HEK293 (cell line): ENCODE results near the gene SBF2.

ENCODE experiments used
- MEIS1 ChIP-seq: sonication (generic); formaldehyde crosslinking; IDR thresholded peaks from 2 replicates; pipeline ENCODE4 v1.8.1; 2022; ENCODE audit warnings: missing genetic modification reagents, mild to moderate bottlenecking, borderline replicate concordance
- TCF7L2 ChIP-seq: IDR thresholded peaks from 2 replicates; pipeline ENCODE4 v1.6.1; 2011; ENCODE audit warnings: low read depth, mild to moderate bottlenecking, inconsistent platforms, low read length, moderate library complexity, borderline replicate concordance
- TRIM28 ChIP-seq: IDR thresholded peaks from 2 replicates; pipeline ENCODE4 v1.6.1; 2011; ENCODE audit warnings: low read length, control low read depth, borderline replicate concordance
- YY2 ChIP-seq: fragments of 450-650 bp; formaldehyde crosslinking; IDR thresholded peaks from 2 replicates; pipeline ENCODE4 v1.5.1; 2016; ENCODE audit warnings: missing biosample characterization, missing genetic modification characterization
- ZNF202 ChIP-seq: fragments of 450-650 bp; formaldehyde crosslinking; IDR thresholded peaks from 2 replicates; pipeline ENCODE4 v1.5.1; 2016; ENCODE audit warnings: missing biosample characterization, missing genetic modification characterization, borderline replicate concordance
- ZNF324 ChIP-seq: fragments of 450-650 bp; formaldehyde crosslinking; IDR thresholded peaks from 2 replicates; pipeline ENCODE4 v1.5.1; 2016; ENCODE audit warnings: missing biosample characterization, missing genetic modification characterization
- ZNF510 ChIP-seq: fragments of 450-650 bp; formaldehyde crosslinking; IDR thresholded peaks from 2 replicates; pipeline ENCODE4 v1.5.1; 2018; ENCODE audit warnings: mild to moderate bottlenecking, missing genetic modification characterization, missing biosample characterization; ENCODE audit not compliant: insufficient replicate concordance
- ZNF560 ChIP-seq: fragments of 450-650 bp; formaldehyde crosslinking; IDR thresholded peaks from 2 replicates; pipeline ENCODE4 v1.5.1; 2017; ENCODE audit warnings: missing biosample characterization, missing genetic modification characterization, borderline replicate concordance
- ZNF623 ChIP-seq: fragments of 450-650 bp; formaldehyde crosslinking; IDR thresholded peaks from 2 replicates; pipeline ENCODE4 v1.5.1; 2016; ENCODE audit warnings: missing biosample characterization, missing genetic modification characterization
- TF ChIP-seq, protein P1 (sequence below): fragments of 450-650 bp; formaldehyde crosslinking; IDR thresholded peaks from 2 replicates; pipeline ENCODE4 v1.5.1; 2016; ENCODE audit warnings: missing biosample characterization, missing genetic modification characterization
- TF ChIP-seq, protein P2 (sequence below): fragments of 450-650 bp; formaldehyde crosslinking; IDR thresholded peaks from 2 replicates; pipeline ENCODE4 v1.5.1; 2016; ENCODE audit warnings: missing biosample characterization, missing genetic modification characterization
- TF ChIP-seq, protein P3 (sequence below): fragments of 450-650 bp; formaldehyde crosslinking; optimal IDR thresholded peaks from 2 replicates; pipeline ENCODE3; 2016; ENCODE audit warnings: missing biosample characterization, mild to moderate bottlenecking, missing genetic modification characterization

DNA sequence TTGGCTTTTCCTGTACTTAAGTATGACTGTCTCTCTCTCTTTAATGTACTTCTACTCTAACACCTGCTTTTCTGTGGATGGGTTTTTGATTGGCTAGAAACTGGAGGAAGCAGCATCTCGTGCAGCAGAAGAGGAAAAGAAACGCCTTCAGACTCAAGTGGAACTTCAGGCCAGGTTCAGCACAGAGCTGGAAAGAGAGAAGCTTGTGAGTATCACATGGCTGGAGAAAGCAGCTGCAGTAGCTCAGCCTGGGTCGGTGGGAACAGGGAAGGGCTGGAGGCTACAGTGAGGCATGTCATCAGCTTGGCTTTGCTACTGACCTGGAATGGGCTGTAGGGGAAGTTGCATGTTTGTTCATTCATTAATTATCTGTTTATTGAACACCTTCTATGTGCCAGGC is 555.9 kb downstream of the SBF2 start:
- TF ChIP-seq ZNF510 (tag by site-specific recombination) = no peak
- no peak for TF ChIP-seq TCF7L2
- TF ChIP-seq, protein P1, sequence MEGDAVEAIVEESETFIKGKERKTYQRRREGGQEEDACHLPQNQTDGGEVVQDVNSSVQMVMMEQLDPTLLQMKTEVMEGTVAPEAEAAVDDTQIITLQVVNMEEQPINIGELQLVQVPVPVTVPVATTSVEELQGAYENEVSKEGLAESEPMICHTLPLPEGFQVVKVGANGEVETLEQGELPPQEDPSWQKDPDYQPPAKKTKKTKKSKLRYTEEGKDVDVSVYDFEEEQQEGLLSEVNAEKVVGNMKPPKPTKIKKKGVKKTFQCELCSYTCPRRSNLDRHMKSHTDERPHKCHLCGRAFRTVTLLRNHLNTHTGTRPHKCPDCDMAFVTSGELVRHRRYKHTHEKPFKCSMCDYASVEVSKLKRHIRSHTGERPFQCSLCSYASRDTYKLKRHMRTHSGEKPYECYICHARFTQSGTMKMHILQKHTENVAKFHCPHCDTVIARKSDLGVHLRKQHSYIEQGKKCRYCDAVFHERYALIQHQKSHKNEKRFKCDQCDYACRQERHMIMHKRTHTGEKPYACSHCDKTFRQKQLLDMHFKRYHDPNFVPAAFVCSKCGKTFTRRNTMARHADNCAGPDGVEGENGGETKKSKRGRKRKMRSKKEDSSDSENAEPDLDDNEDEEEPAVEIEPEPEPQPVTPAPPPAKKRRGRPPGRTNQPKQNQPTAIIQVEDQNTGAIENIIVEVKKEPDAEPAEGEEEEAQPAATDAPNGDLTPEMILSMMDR (tag by site-specific recombination) = no peak
- TF ChIP-seq TRIM28 = no peak
- TF ChIP-seq ZNF324 = no peak
- TF ChIP-seq, protein P2, sequence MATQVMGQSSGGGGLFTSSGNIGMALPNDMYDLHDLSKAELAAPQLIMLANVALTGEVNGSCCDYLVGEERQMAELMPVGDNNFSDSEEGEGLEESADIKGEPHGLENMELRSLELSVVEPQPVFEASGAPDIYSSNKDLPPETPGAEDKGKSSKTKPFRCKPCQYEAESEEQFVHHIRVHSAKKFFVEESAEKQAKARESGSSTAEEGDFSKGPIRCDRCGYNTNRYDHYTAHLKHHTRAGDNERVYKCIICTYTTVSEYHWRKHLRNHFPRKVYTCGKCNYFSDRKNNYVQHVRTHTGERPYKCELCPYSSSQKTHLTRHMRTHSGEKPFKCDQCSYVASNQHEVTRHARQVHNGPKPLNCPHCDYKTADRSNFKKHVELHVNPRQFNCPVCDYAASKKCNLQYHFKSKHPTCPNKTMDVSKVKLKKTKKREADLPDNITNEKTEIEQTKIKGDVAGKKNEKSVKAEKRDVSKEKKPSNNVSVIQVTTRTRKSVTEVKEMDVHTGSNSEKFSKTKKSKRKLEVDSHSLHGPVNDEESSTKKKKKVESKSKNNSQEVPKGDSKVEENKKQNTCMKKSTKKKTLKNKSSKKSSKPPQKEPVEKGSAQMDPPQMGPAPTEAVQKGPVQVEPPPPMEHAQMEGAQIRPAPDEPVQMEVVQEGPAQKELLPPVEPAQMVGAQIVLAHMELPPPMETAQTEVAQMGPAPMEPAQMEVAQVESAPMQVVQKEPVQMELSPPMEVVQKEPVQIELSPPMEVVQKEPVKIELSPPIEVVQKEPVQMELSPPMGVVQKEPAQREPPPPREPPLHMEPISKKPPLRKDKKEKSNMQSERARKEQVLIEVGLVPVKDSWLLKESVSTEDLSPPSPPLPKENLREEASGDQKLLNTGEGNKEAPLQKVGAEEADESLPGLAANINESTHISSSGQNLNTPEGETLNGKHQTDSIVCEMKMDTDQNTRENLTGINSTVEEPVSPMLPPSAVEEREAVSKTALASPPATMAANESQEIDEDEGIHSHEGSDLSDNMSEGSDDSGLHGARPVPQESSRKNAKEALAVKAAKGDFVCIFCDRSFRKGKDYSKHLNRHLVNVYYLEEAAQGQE (tag by site-specific recombination) = no peak
- no peak for TF ChIP-seq ZNF560 (tag by site-specific recombination)
- no peak for TF ChIP-seq YY2 (tag by site-specific recombination)
- no peak for TF ChIP-seq ZNF202 (tag by site-specific recombination)
- no peak for TF ChIP-seq ZNF623 (tag by site-specific recombination)
- TF ChIP-seq, protein P3, sequence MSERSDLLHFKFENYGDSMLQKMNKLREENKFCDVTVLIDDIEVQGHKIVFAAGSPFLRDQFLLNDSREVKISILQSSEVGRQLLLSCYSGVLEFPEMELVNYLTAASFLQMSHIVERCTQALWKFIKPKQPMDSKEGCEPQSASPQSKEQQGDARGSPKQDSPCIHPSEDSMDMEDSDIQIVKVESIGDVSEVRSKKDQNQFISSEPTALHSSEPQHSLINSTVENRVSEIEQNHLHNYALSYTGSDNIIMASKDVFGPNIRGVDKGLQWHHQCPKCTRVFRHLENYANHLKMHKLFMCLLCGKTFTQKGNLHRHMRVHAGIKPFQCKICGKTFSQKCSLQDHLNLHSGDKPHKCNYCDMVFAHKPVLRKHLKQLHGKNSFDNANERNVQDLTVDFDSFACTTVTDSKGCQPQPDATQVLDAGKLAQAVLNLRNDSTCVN (tag by site-specific recombination) = no peak
- TF ChIP-seq MEIS1 (CRISPR knock-in tag) = no peak
